HS-27A (cell line): ENCODE measurements around the gene NBEAL2.
A peak's percentile ranks its signal among the peaks of the same experiment; 100 is the strongest.

Source experiments
- DNase-seq: peaks from one replicate; pipeline ENCODE4 v3.0.0-alpha.2; 2012; ENCODE audit warnings: low read depth, missing footprints

NBEAL2 gene, protein sequence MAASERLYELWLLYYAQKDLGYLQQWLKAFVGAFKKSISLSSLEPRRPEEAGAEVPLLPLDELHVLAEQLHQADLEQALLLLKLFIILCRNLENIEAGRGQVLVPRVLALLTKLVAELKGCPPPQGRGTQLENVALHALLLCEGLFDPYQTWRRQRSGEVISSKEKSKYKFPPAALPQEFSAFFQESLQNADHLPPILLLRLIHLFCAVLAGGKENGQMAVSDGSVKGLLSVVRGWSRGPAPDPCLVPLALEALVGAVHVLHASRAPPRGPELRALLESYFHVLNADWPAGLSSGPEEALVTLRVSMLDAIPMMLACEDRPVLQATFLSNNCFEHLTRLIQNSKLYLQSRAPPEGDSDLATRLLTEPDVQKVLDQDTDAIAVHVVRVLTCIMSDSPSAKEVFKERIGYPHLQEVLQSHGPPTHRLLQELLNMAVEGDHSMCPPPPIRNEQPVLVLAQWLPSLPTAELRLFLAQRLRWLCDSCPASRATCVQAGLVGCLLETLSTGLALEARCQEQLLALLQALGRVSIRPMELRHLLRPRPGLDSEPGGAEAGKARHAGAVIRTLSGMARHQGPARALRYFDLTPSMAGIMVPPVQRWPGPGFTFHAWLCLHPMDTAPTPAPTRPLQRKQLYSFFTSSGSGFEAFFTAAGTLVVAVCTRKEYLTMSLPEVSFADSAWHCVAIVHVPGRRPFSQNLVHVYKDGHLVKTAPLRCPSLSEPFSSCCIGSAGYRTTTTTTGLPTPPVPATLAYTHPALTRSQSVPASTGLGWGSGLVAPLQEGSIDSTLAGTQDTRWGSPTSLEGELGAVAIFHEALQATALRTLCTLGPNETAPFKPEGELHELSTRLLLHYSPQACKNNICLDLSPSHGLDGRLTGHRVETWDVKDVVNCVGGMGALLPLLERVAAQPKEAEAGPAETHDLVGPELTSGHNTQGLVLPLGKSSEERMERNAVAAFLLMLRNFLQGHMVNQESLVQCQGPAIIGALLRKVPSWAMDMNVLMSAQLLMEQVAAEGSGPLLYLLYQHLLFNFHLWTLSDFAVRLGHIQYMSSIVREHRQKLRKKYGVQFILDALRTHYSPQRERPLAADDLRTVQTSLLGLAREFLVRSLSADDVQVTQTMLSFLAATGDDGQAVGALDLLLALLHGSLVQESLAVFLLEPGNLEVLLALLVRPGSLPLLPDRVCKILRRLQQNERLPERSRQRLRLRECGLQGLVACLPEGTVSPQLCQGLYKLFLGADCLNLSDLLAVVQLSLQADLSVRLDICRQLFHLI (N-terminal part only)

GRCh38 chr3:46978985-46979944, at the start of gene NBEAL2:
Gene NBEAL2 (plus strand): TSS chr3:46979666. CDS start chr3:46979862, 196 bp downstream.
- peak; percentile 56 for DNase-seq

GRCh38 chr3:46930166-46930944, 49.1 kb upstream of the NBEAL2 start:
- DNase-seq, result no peak

- DNase-seq, result no peak
Measured at GRCh38 chr3:46930945-46931403, 48.5 kb upstream of the NBEAL2 start.

GRCh38 chr3:46931631-46932331, 47.7 kb upstream of the NBEAL2 start:
- no peak for DNase-seq

DNA sequence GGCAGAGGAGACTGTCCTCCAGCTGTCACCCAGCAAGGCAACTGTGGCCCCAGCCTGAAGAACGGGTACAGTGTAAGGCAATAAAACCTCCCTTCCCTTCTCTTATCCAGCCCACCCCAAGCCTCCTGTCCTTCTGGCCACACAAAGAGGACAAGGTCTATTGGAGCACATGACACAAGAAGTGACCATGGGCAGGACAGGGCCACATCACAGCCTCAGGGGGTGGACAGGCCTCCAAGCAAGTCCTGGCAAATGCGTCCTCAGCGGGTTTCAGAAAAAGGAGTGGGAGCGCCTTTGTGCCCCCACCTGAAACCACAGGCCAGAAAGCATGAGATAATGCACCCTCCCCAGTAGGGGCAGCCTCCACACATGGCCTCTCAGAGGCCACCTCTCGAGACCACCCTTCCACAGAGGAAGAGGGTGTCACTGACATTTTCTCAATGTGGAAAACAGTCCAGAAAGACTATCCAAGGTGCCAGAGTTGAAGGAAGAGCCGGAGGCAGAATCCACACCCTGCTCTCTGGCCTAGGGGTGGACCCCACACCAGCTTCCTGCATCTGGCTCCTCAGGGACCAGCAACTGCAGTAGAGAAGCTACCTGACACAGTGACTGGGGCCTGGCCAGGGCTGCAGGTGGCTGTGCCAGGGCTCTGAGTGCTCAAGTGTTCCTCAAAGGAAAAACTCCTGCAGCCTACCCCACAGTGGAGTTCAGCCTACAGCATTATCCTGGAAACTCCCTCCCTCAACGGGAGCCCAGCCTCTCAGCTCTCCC, 46.8 kb upstream of the NBEAL2 start:
- DNase-seq, result no peak

- DNase-seq, result no peak
Measured at GRCh38 chr3:46933261-46933660, 46.2 kb upstream of the NBEAL2 start.

DNA sequence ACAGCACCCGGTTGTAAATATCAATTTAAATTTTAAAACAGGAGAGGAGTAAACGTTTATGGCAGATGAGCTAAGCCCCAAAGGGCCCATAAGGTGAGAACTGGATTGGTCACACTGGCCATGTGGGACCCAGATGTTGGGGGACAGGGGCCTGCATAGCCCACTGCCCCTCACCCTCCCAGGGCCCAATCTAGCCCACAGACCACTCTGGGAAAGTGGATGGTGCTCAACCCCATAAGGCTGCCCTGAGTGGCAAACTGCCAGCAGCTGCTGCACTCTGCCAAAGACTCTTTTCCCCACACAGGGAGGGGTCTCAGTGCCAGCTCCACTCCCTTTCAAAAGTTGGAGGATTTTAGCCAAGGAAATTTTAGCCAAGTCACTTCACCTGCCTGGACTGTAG, 45.4 kb upstream of the NBEAL2 start:
- no peak for DNase-seq

DNA sequence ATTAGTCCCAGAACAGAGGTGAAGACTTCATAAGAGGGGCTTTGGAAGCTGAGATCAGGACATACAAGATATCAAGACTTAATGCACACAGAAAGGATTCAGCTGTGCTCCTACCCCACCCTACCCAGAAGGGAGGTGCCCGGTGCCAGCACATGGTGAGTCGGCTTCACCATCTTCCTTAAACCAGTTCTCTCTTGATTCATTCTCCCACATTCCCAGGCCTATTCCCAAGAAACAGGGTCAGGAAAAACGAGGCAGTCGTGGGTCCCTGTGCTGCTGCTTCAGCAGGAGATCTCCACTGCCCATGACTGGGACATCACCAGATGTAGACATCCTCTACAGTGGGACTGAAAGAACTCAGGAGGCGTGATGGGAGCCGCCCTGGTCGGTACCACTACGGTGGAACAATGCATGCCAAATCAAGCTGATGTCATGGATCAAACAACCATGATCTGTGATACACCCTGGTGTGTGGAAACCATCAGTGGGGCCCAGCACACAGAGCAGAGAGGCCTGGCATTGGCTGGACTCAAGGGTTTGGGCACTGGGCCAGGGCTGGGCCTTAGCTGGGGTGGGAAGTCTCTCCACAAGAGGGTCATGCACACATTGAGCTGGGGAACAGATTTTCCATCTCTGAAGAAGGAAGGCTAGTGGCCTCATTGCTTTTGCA, 44.8 kb upstream of the NBEAL2 start:
- DNase-seq, result peak; percentile 78

- peak; percentile 99 for DNase-seq
Measured at GRCh38 chr3:46935168-46935858, 44.2 kb upstream of the NBEAL2 start.

- DNase-seq, result no peak
Measured at GRCh38 chr3:46935989-46936558, 43.4 kb upstream of the NBEAL2 start.

- no peak for DNase-seq
Measured at GRCh38 chr3:46936733-46937250, 42.7 kb upstream of the NBEAL2 start.

GRCh38 chr3:46938118-46938517, 41.3 kb upstream of the NBEAL2 start:
- no peak for DNase-seq

- no peak for DNase-seq
Measured at GRCh38 chr3:46939578-46940445, 39.7 kb upstream of the NBEAL2 start.

GRCh38 chr3:46942076-46942475, 37.4 kb upstream of the NBEAL2 start:
- no peak for DNase-seq

DNA sequence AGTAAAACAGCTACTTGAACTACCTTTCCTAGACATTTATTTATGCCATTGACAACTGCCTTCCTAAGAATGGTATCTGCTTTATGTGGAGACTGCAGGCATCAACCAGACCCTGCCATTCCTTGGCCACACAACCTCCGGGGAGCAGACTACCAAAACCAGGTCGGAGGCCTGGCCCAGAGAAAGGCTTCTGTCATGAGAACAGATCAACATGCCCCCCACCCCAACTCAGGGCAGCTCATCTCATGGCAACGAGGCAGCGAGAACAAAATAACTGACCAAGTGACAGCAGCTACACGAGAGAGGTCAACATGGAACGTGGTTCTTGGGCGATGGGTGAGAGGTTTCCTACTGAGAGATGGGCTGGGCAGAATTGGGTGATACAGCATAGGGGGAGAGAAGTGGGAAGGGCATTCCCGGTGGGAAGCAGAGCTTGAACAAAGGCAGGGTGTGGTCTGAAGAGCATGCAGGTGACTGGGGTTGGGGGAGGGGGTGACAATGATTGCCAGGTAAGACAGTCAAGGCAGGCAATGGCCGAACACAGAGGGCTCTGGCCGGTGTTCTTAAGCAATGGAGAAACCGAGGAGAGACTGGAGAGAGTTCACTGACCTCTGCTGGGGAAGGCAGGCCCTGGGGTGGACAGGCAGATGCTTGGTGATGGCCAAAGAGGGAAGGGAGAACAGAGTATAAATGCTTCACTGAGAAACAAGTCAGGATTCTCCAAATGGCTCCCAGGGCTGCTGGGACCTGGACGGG, 36.8 kb upstream of the NBEAL2 start:
- DNase-seq, result no peak
